ENCODE data around the gene IL17REL. TPM values are rescaled to one million over a fixed set of nuclear protein-coding genes. Genes with fewer than 3 reads are reported as not detected.
"Not testable (repeated sequence)": the region's sequence is repeated elsewhere in the genome, so short reads cannot be mapped to it uniquely, and the experiment has no call there.

Gene IL17REL
- total RNA-seq, 4 donors from 2014 or later: not detected

- no peak for ATAC-seq
- no peak overlapping the region for H3K4me3 ChIP-seq
- 93% methylated on average over 2 of the region's 2 CpGs; no CpG with 5 or more reads in 1 of the 2 donors for WGBS, 2 donors (ENCODE audit: low coverage in 1 of 2)
- TF ChIP-seq CTCF (IDR thresholded peaks at IDR 0.05): no peak
- TF ChIP-seq POLR2AphosphoS5 (IDR thresholded peaks at IDR 0.05): no peak
- TF ChIP-seq POLR2A (IDR thresholded peaks at IDR 0.05): no peak
- TF ChIP-seq EP300 (IDR thresholded peaks at IDR 0.05): no peak
- peaks cover 41% of the 10 kb centered on the region for H3K27me3 ChIP-seq
- H3K36me3 ChIP-seq: no peaks in the 10 kb centered on the region
- peaks cover 0 to 11% (median 8%) of the 10 kb centered on the region in 3 donors for H3K4me1 ChIP-seq
- peaks cover 0 to 33% (median 5%) of the 10 kb centered on the region in 3 donors for H3K9me3 ChIP-seq
- H3K27ac ChIP-seq: no peak overlapping the region
Measured at GRCh38 chr22:49986325-49986724, 26.2 kb downstream of the IL17REL start.

GRCh38 chr22:49983148-49984042, 29.2 kb downstream of the IL17REL start:
- WGBS, 2 donors (ENCODE audit: low coverage in 1 of 2): 0% methylated on average over 1 of the region's 90 CpGs; no CpG with 5 or more reads in 1 of the 2 donors
- no peak overlapping the region for H3K27ac ChIP-seq
- peaks cover 0 to 33% (median 0%) of the 10 kb centered on the region in 3 donors for H3K9me3 ChIP-seq
- H3K4me3 ChIP-seq: peak overlapping the region in 1 of 2 donors; percentile 33
- TF ChIP-seq CTCF (IDR thresholded peaks at IDR 0.05) (peak in 2 of 4 experiments; percentile 20 to 49), POLR2A (IDR thresholded peaks at IDR 0.05) (no peak), POLR2AphosphoS5 (IDR thresholded peaks at IDR 0.05) (no peak), EP300 (IDR thresholded peaks at IDR 0.05) (no peak)
- ATAC-seq: no peak
- H3K27me3 ChIP-seq: peaks cover 52% of the 10 kb centered on the region
- H3K4me1 ChIP-seq: peaks cover 0 to 11% (median 8%) of the 10 kb centered on the region in 3 donors
- no peaks in the 10 kb centered on the region for H3K36me3 ChIP-seq

GRCh38 chr22:49981799-49982198, 30.8 kb downstream of the IL17REL start:
- not testable (repeated sequence) for H3K27ac ChIP-seq, ATAC-seq, H3K4me3 ChIP-seq, H3K36me3 ChIP-seq
- Histone ChIP-seq H3K27me3 (peaks cover 52% of the 10 kb centered on the region), H3K9me3 (peaks cover 0 to 33% (median 0%) of the 10 kb centered on the region in 3 donors), H3K4me1 (peaks cover 0 to 11% (median 8%) of the 10 kb centered on the region in 3 donors)
- 91 to 94% methylated on average over 3 to 7 of the region's 7 CpGs for WGBS, 2 donors (ENCODE audit: low coverage in 1 of 2)

DNA sequence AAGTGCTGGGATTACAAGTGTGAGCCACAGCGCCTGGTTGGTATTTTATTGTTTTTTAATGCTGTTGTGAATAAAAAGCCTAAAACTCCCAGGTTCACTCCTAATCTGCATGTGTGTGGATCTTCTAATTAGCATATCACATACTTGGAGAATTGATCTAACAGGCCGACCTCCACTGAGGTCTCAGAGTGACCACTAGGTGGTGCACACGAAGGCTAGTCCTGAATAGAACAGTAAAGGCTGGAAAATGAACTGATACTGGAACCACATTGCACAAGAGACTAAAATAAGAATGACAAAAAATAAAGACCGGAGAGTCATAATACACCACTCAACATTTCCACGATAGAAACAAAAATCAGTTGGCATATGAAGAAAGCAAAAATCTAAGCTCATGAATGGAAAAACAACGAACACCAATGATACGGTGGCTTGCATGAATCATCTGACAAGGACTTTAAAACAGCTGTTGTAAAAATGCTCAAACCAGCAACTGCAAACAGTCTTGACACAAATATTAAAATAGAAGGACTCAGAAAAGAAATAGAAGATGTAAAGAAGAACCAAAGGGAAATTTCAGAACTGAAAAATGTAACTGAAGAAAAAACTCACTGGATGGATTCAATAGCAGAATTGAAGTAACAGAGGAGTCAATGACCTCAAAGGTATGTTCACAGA, 32.8 kb downstream of the IL17REL start:
- TF ChIP-seq EP300 (IDR thresholded peaks at IDR 0.05) (no peak), POLR2A (IDR thresholded peaks at IDR 0.05) (no peak), POLR2AphosphoS5 (IDR thresholded peaks at IDR 0.05) (no peak), CTCF (IDR thresholded peaks at IDR 0.05) (peak in 3 of 4 experiments; percentile 34 to 55 (median 34))
- Histone ChIP-seq H3K27ac (no peak overlapping the region), H3K36me3 (no peaks in the 10 kb centered on the region), H3K9me3 (peaks cover 0 to 16% (median 0%) of the 10 kb centered on the region in 3 donors), H3K4me1 (peaks cover 0 to 11% (median 8%) of the 10 kb centered on the region in 3 donors), H3K27me3 (peaks cover 43% of the 10 kb centered on the region), H3K4me3 (no peak overlapping the region)
- ATAC-seq: no peak
- 31 to 50% methylated on average over 5 to 7 of the region's 7 CpGs for WGBS, 2 donors (ENCODE audit: low coverage in 1 of 2)

GRCh38 chr22:49977578-49977977, 35.0 kb downstream of the IL17REL start:
- H3K27ac ChIP-seq: no peak overlapping the region
- no peak overlapping the region for H3K4me3 ChIP-seq
- H3K27me3 ChIP-seq: peaks cover 21% of the 10 kb centered on the region
- H3K4me1 ChIP-seq: peaks cover 0 to under 1% (median 0%) of the 10 kb centered on the region in 3 donors
- ATAC-seq: no peak
- no peaks in the 10 kb centered on the region for H3K36me3 ChIP-seq
- TF ChIP-seq POLR2A (IDR thresholded peaks at IDR 0.05): no peak
- no peak for TF ChIP-seq EP300 (IDR thresholded peaks at IDR 0.05)
- no peak for TF ChIP-seq POLR2AphosphoS5 (IDR thresholded peaks at IDR 0.05)
- TF ChIP-seq CTCF (IDR thresholded peaks at IDR 0.05): no peak
- peaks cover 0 to 16% (median 0%) of the 10 kb centered on the region in 3 donors for H3K9me3 ChIP-seq
- WGBS, 2 donors (ENCODE audit: low coverage in 1 of 2): 75 to 81% methylated on average over 10 to 14 of the region's 14 CpGs
